ENCODE data around the gene FOCAD. TPM values are rescaled to one million over a fixed set of nuclear protein-coding genes. Genes with fewer than 3 reads are reported as not detected.

FOCAD gene
- total RNA-seq, 1 experiment from 2014 or later, result 40.7 TPM

DNA sequence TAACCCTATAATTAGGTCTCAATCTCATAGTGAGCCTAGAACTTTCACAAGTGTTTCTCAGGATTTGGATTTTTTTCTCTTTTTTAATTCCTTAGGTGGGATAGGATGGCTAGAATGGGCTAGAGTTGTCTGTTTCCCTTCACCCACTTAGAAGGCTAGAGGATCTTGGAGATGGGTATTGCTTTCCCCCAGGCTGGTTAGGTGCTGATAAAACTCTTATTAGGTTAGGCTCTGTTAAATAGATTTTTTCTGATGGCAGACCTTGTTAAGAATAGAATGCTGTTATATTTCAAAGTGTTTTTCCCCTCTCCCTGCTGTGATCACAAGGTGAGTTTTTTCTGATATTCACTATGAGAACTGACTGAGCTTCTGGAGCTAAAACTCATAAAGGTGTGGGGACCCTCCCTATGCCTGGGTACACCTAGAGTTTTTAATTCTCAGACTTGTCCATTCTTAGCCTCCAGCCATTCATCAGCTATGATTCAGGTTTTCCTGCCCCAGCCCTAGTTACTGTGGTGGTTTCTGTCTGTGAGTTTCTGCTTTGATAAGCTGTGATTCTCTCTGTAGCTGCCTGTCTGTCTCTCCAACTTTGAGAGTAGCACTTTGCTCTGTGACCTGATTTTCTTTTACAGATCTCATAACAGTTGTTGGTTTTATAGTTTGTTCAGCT lies 215.0 kb downstream of the FOCAD start (continued):
- TF ChIP-seq, protein P1, sequence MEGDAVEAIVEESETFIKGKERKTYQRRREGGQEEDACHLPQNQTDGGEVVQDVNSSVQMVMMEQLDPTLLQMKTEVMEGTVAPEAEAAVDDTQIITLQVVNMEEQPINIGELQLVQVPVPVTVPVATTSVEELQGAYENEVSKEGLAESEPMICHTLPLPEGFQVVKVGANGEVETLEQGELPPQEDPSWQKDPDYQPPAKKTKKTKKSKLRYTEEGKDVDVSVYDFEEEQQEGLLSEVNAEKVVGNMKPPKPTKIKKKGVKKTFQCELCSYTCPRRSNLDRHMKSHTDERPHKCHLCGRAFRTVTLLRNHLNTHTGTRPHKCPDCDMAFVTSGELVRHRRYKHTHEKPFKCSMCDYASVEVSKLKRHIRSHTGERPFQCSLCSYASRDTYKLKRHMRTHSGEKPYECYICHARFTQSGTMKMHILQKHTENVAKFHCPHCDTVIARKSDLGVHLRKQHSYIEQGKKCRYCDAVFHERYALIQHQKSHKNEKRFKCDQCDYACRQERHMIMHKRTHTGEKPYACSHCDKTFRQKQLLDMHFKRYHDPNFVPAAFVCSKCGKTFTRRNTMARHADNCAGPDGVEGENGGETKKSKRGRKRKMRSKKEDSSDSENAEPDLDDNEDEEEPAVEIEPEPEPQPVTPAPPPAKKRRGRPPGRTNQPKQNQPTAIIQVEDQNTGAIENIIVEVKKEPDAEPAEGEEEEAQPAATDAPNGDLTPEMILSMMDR (IDR thresholded peaks at IDR 0.05 in 2 of 3, conservative IDR thresholded peaks at IDR 0.05 in 1 of 3; ENCODE audit: borderline replicate concordance in 1 of 3, insufficient read depth in 1 of 3, low read depth in 2 of 3, low read length in 2 of 3), result no peak

- Histone ChIP-seq H4K20me1 (ENCODE audit: insufficient read depth) (0 out of 2 replicates have a peak, but pooled peaks cover 3% of the 10 kb centered on the region), H3K4me1 (ENCODE audit: control insufficient read depth in 1 of 2, insufficient read depth in 2 of 2, low read length in 2 of 2) (no peaks in the 10 kb centered on the region), H3K4me3 (replicated peaks in 1 of 2; ENCODE audit: low read depth in 1 of 2, low read length in 2 of 2) (no peak overlapping the region), H3K79me2 (ENCODE audit: insufficient read depth, low read length) (no peaks in the 10 kb centered on the region), H3K4me2 (ENCODE audit: low read length) (no peak overlapping the region), H3K36me3 (ENCODE audit: control insufficient read depth in 1 of 2, insufficient read depth in 2 of 2, low read length in 2 of 2) (no peaks in the 10 kb centered on the region), H3K9ac (ENCODE audit: low read length) (no peak overlapping the region), H3K27me3 (ENCODE audit: insufficient read depth, low read length) (no peaks in the 10 kb centered on the region), H3K27ac (ENCODE audit: low read depth, low read length) (no peak overlapping the region), H3K9me3 (ENCODE audit: control insufficient read depth in 1 of 2, insufficient read depth in 1 of 2, low read depth in 1 of 2, low read length in 2 of 2) (no peaks in the 10 kb centered on the region), H3K9me2 (ENCODE audit: insufficient read depth) (no peaks in the 10 kb centered on the region), H2AFZ (ENCODE audit: low read depth, low read length, poor library complexity, severe bottlenecking) (no peak overlapping the region)
- no TSS peak for BruUV-seq (replicated peaks)
- TF ChIP-seq, protein P1 (IDR thresholded peaks at IDR 0.05 in 2 of 3, conservative IDR thresholded peaks at IDR 0.05 in 1 of 3; ENCODE audit: borderline replicate concordance in 1 of 3, insufficient read depth in 1 of 3, low read depth in 2 of 3, low read length in 2 of 3), result no peak
- TF ChIP-seq SP1 (IDR thresholded peaks at IDR 0.05; ENCODE audit: low read depth) (no peak), EZH2 (IDR thresholded peaks at IDR 0.05) (no peak), EGR1 (IDR thresholded peaks at IDR 0.05; ENCODE audit: low read depth) (no peak), POLR2AphosphoS5 (IDR thresholded peaks at IDR 0.05; ENCODE audit: low read depth, low read length) (no peak), CBX3 (IDR thresholded peaks at IDR 0.05; ENCODE audit: low read depth) (no peak), RAD21 (IDR thresholded peaks at IDR 0.05; ENCODE audit: low read depth) (no peak), CEBPB (IDR thresholded peaks at IDR 0.05; ENCODE audit: low read depth) (no peak)
- RAD21 ChIA-PET (ENCODE audit: low non-redundant PET in 1 of 2, low total read pairs in 2 of 2, uncharacterized antibody in 2 of 2, unreplicated experiment in 2 of 2), result no interaction called here
- DNase-seq (ENCODE audit: low read depth, low spot score) (no peak), ATAC-seq (no peak)
- intact Hi-C loops (cut with micrococcal nuclease), result no loop called here
- CTCF ChIA-PET, result no interaction called here
- POLR2A ChIA-PET, result no interaction called here
Measured at GRCh38 chr9:20903212-20903611, 219.2 kb downstream of the FOCAD start.

Measured in HCT116 (cell line).